ENCODE measurements around the gene PCDH11X.
"Not testable (repeated sequence)": the region's sequence is repeated elsewhere in the genome, so short reads cannot be mapped to it uniquely, and the experiment has no call there.

PCDH11X gene

GRCh38 chrX:91779135-91779534 lies at the start of gene PCDH11X:
Gene PCDH11X, plus strand, starts transcription at chrX:91779375. Its CDS starts 56,130 bp downstream, at chrX:91835505.
- not testable (repeated sequence) for H3K27ac ChIP-seq; DNase-seq (ENCODE audit: low spot score)
- peak within 1 kb of the TSS; percentile 0 for H3K4me3 ChIP-seq

- H3K27ac ChIP-seq; DNase-seq (ENCODE audit: low spot score); H3K4me3 ChIP-seq: not testable (repeated sequence)
These were observed 31.7 kb upstream of the PCDH11X start for GRCh38 chrX:91747446-91747845.

GRCh38 chrX:91753022-91753421 lies 26.2 kb upstream of the PCDH11X start:
- DNase-seq (ENCODE audit: low spot score): not testable (repeated sequence)

GRCh38 chrX:91770619-91771488 lies 8.3 kb upstream of the PCDH11X start:
- DNase-seq (ENCODE audit: low spot score); H3K27ac ChIP-seq; H3K4me3 ChIP-seq: not testable (repeated sequence)

More at GRCh38 chrX:91753022-91753421, 26.2 kb upstream of the PCDH11X start:
- H3K27ac ChIP-seq, H3K4me3 ChIP-seq: not testable (repeated sequence)

GRCh38 chrX:91773943-91774342 lies 5.2 kb upstream of the PCDH11X start:
- not testable (repeated sequence) for H3K4me3 ChIP-seq; DNase-seq (ENCODE audit: low spot score); H3K27ac ChIP-seq

- H3K27ac ChIP-seq; DNase-seq (ENCODE audit: low spot score): not testable (repeated sequence)
- H3K4me3 ChIP-seq: peak overlapping the region; percentile 0
These were observed 833 bp downstream of the PCDH11X start for GRCh38 chrX:91780008-91780407.

GRCh38 chrX:91780698-91781097 lies 1.5 kb downstream of the PCDH11X start:
- DNase-seq (ENCODE audit: low spot score); H3K4me3 ChIP-seq; H3K27ac ChIP-seq: not testable (repeated sequence)

- not testable (repeated sequence) for DNase-seq (ENCODE audit: low spot score); H3K27ac ChIP-seq
- H3K4me3 ChIP-seq: peak overlapping the region; percentile 57
These were observed 2.6 kb downstream of the PCDH11X start for GRCh38 chrX:91781553-91782298.

- H3K4me3 ChIP-seq; DNase-seq (ENCODE audit: low spot score); H3K27ac ChIP-seq: not testable (repeated sequence)
These were observed 3.6 kb downstream of the PCDH11X start for GRCh38 chrX:91782825-91783224.

GRCh38 chrX:91817537-91817936 lies 38.4 kb downstream of the PCDH11X start:
- DNase-seq (ENCODE audit: low spot score); H3K4me3 ChIP-seq; H3K27ac ChIP-seq: not testable (repeated sequence)

GRCh38 chrX:91825321-91825720 lies 46.1 kb downstream of the PCDH11X start:
- not testable (repeated sequence) for H3K27ac ChIP-seq; H3K4me3 ChIP-seq; DNase-seq (ENCODE audit: low spot score)
